Kidney (tissue), 14 donors: ENCODE measurements around the gene CRTAC1. TPM values are rescaled to one million over a fixed set of nuclear protein-coding genes. Genes with fewer than 3 reads are reported as not detected.

Experiments used
- DNase-seq, 5 donors: peaks; one replicate each; pipeline ENCODE4 v3.0.0-alpha.2; 2013 to 2020
- FAIRE-seq: peaks from 2 replicates; lab custom pipeline; 2012; peaks lifted over from hg19 to GRCh38; lab: Jason Lieb, UNC
- H3K27ac ChIP-seq, 2 donors: one replicate each; pipeline ENCODE4 v1.7.0; 2013; ENCODE audit warnings: low read depth in 2 of 2, low read length in 2 of 2, inconsistent platforms in 1 of 2
- H3K27me3 ChIP-seq: one replicate; pipeline ENCODE4 v1.7.1; 2013; ENCODE audit warnings: low read length, inconsistent platforms; ENCODE audit not compliant: control insufficient read depth, insufficient read depth
- H3K36me3 ChIP-seq, 3 donors: one replicate each; pipeline versions ENCODE4 v1.7.0 to v1.7.1; 2013; ENCODE audit warnings: low read length in 3 of 3, control low read depth in 1 of 3, inconsistent platforms in 1 of 3; ENCODE audit not compliant: insufficient read depth in 3 of 3, control insufficient read depth in 2 of 3
- H3K4me1 ChIP-seq, 3 donors: one replicate each; pipeline versions ENCODE4 v1.7.0 to v1.7.1; 2013; ENCODE audit warnings: low read length in 3 of 3, inconsistent platforms in 1 of 3, low read depth in 1 of 3; ENCODE audit not compliant: control insufficient read depth in 2 of 3, insufficient read depth in 2 of 3
- H3K4me3 ChIP-seq, 3 donors: one replicate each; pipeline versions ENCODE4 v1.7.0 to v1.8.1; 2013; ENCODE audit warnings: low read length in 3 of 3, control low read depth in 1 of 3, inconsistent platforms in 1 of 3
- H3K9ac ChIP-seq, 3 donors: one replicate each; pipeline versions ENCODE4 v1.7.0 to v1.7.1; 2013; ENCODE audit warnings: low read length in 3 of 3, control low read depth in 1 of 3, inconsistent platforms in 1 of 3
- H3K9me3 ChIP-seq, 3 donors: one replicate each; pipeline versions ENCODE4 v1.7.0 to v1.7.1; 2013; ENCODE audit warnings: low read length in 3 of 3, control low read depth in 1 of 3, inconsistent platforms in 1 of 3; ENCODE audit not compliant: control insufficient read depth in 2 of 3, insufficient read depth in 1 of 3
- intact Hi-C: fragments of 100-400 bp; cut with DNase I; formaldehyde crosslinking; loops from one replicate; pipeline ENCODE4 v1.11.1; 2022
- polyA plus RNA-seq: library from polyadenylated mRNA; stranded (reverse); fragments of 350-450 nt; fragmentation: Illumina TruSeq; extraction: RNeasy Lipid Tissue Mini Kit (QIAGEN cat#74804); gene quantifications from one replicate; pipeline ENCODE4 v1.2.3, GENCODE V29; 2014; ENCODE audit warnings: low read depth, low replicate concordance; ENCODE audit not compliant: insufficient read depth
- total RNA-seq: library from RNA; stranded (reverse); fragmentation: NEBNext Ultra II Directional; extraction: Animal tissue kit (Norgen Biotek cat#: 25700); gene quantifications from one replicate; pipeline ENCODE4 v1.2.1, GENCODE V29; 2021
- TF ChIP-seq, protein P1 (sequence below): IDR thresholded peaks from 3 replicates; pipeline ENCODE4 v1.5.1; 2012; ENCODE audit warnings: mild to moderate bottlenecking, moderate library complexity, borderline replicate concordance; ENCODE audit not compliant: insufficient read depth; ENCODE audit errors: extremely low read depth
- donor health status: control.
- donor health status: control.
- donor health status: control.
- donor health status: control.
- donor health status: control.
- donor health status: DM: yes; HTN: yes; CAD: no.
- donor health status: Normal renal cell carcinoma (clear cell type).

Gene CRTAC1
- total and polyA plus RNA-seq, 2 donors from 2014 or later, result 6.1 to 7.2 TPM

DNA sequence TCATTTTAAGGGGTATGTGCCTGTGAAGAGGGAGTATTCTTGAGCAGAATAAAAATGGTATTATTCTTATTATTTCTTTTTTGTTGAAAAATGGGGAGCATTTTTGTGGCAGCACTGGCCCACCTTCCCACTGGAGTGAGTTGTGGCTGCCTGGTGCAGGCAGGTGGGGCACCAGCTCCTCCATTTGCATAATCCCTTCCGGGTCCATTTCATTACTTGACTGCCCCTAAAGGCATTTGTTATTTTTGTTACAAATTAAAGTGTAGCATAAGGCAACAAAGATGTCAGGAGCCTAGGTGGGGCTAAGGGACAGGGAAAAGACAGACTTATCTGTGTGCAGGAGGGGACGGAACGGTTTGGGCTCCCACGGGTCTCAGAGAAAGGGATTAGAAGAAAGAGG, 154.0 kb downstream of the CRTAC1 start:
- DNase-seq, result no peak
- FAIRE-seq, result no peak
- TF ChIP-seq, protein P1, sequence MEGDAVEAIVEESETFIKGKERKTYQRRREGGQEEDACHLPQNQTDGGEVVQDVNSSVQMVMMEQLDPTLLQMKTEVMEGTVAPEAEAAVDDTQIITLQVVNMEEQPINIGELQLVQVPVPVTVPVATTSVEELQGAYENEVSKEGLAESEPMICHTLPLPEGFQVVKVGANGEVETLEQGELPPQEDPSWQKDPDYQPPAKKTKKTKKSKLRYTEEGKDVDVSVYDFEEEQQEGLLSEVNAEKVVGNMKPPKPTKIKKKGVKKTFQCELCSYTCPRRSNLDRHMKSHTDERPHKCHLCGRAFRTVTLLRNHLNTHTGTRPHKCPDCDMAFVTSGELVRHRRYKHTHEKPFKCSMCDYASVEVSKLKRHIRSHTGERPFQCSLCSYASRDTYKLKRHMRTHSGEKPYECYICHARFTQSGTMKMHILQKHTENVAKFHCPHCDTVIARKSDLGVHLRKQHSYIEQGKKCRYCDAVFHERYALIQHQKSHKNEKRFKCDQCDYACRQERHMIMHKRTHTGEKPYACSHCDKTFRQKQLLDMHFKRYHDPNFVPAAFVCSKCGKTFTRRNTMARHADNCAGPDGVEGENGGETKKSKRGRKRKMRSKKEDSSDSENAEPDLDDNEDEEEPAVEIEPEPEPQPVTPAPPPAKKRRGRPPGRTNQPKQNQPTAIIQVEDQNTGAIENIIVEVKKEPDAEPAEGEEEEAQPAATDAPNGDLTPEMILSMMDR, result no peak
- intact Hi-C loops, result no loop called here
- Histone ChIP-seq H3K27me3 (no peaks in the 10 kb centered on the region), H3K4me1 (no peaks in the 10 kb centered on the region), H3K9ac (no peak overlapping the region), H3K27ac (no peak overlapping the region), H3K9me3 (no peaks in the 10 kb centered on the region), H3K4me3 (no peak overlapping the region), H3K36me3 (no peaks in the 10 kb centered on the region)

- FAIRE-seq (no peak), DNase-seq (no peak)
- TF ChIP-seq, protein P1, result no peak
- Histone ChIP-seq H3K9ac (no peak overlapping the region), H3K4me3 (no peak overlapping the region), H3K36me3 (no peaks in the 10 kb centered on the region), H3K9me3 (no peaks in the 10 kb centered on the region), H3K4me1 (no peaks in the 10 kb centered on the region), H3K27me3 (no peaks in the 10 kb centered on the region), H3K27ac (no peak overlapping the region)
- intact Hi-C loops, result no loop called here
Measured at GRCh38 chr10:97875391-97875790, 155.0 kb downstream of the CRTAC1 start.

DNA sequence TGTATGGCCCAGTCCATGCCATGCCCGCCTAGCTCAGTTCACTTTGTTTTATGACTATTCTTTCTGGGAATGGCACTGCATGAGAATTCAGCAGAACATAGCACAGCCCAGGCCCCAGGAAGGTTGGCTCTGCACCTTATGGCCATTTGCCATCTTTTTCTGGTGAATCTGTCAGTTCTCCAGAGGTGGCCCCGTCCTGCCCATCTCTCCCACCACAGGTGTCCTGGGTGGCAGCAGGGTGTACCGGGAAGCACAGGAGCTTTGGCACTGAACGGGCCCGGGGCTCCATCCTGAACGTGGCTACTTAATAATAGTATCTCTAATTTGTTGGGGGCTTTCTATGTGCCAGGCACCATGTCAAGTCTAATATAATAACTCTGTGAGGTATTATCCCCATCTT, 156.1 kb downstream of the CRTAC1 start:
- H3K27ac ChIP-seq, result no peak overlapping the region
- H3K9me3 ChIP-seq, result no peaks in the 10 kb centered on the region
- H3K9ac ChIP-seq, result no peak overlapping the region
- H3K27me3 ChIP-seq, result no peaks in the 10 kb centered on the region
- FAIRE-seq (no peak), DNase-seq (no peak)
- H3K4me3 ChIP-seq, result no peak overlapping the region
- intact Hi-C loops, result no loop called here
- H3K36me3 ChIP-seq, result no peaks in the 10 kb centered on the region
- peaks cover 0 to under 1% (median 0%) of the 10 kb centered on the region in 3 donors for H3K4me1 ChIP-seq
- TF ChIP-seq, protein P1, result no peak

- Histone ChIP-seq H3K4me3 (no peak overlapping the region), H3K36me3 (no peaks in the 10 kb centered on the region), H3K27ac (no peak overlapping the region), H3K27me3 (no peaks in the 10 kb centered on the region), H3K9ac (no peak overlapping the region), H3K9me3 (no peaks in the 10 kb centered on the region), H3K4me1 (peaks cover 0 to 3% (median 0%) of the 10 kb centered on the region in 3 donors)
- FAIRE-seq (no peak), DNase-seq (no peak)
- TF ChIP-seq, protein P1, result no peak
- intact Hi-C loops, result no loop called here
Measured at GRCh38 chr10:97873569-97873968, 156.9 kb downstream of the CRTAC1 start.
